Measurements from ENCODE around the gene HOXA5.

Gene HOXA5

GRCh38 chr7:27106901-27107240 lies 36.6 kb downstream of the HOXA5 start:
- DNase-seq = no peak

GRCh38 chr7:27106181-27106900 lies 37.1 kb downstream of the HOXA5 start:
- DNase-seq = peak; percentile 88

- DNase-seq = peak; percentile 64
These were observed 38.0 kb downstream of the HOXA5 start for GRCh38 chr7:27105301-27106031.

GRCh38 chr7:27104341-27105058 lies 39.0 kb downstream of the HOXA5 start:
- peak; percentile 81 for DNase-seq

- peak; percentile 87 for DNase-seq
These were observed 39.8 kb downstream of the HOXA5 start for GRCh38 chr7:27103489-27104226.

GRCh38 chr7:27102581-27103442 lies 40.7 kb downstream of the HOXA5 start, which contains the start of gene HOXA2:
HOXA2 (minus strand) TSS chr7:27102683; CDS start chr7:27102500, 183 bp downstream.
- DNase-seq = peak; percentile 88

GRCh38 chr7:27101957-27102580 lies 41.4 kb downstream of the HOXA5 start:
- peak; percentile 87 for DNase-seq

GRCh38 chr7:27101171-27101956 lies 42.1 kb downstream of the HOXA5 start:
- DNase-seq = peak; percentile 87

GRCh38 chr7:27100694-27101170 lies 42.7 kb downstream of the HOXA5 start:
- DNase-seq = no peak

GRCh38 chr7:27099453-27100370 lies 43.8 kb downstream of the HOXA5 start:
- peak; percentile 47 for DNase-seq

GRCh38 chr7:27098578-27099451 lies 44.7 kb downstream of the HOXA5 start:
- DNase-seq = peak; percentile 92

GRCh38 chr7:27097686-27098577 lies 45.5 kb downstream of the HOXA5 start:
- DNase-seq = peak; percentile 89

- DNase-seq = peak; percentile 87
These were observed 46.5 kb downstream of the HOXA5 start for GRCh38 chr7:27096768-27097514.

- peak; percentile 86 for DNase-seq
These were observed 47.3 kb downstream of the HOXA5 start, which contains the start of gene HOXA1 for GRCh38 chr7:27095897-27096767. HOXA1 (minus strand) TSS chr7:27096000; CDS start chr7:27095912, 88 bp downstream.
